Measurements from ENCODE around the gene RMND1. TPM values are rescaled to one million over a fixed set of nuclear protein-coding genes. Genes with fewer than 3 reads are reported as not detected.

Gene RMND1
- total and polyA plus RNA-seq, 2 donors from 2014 or later: 18.3 to 33.7 TPM

- DNase-seq (peak in 1 of 5 donors; percentile 38), FAIRE-seq (no peak)
- Histone ChIP-seq H3K27me3 (ENCODE audit: control insufficient read depth, insufficient read depth, low read length) (no peaks in the 10 kb centered on the region), H3K4me1 (ENCODE audit: control insufficient read depth in 2 of 3, insufficient read depth in 2 of 3, low read depth in 1 of 3, low read length in 3 of 3) (peaks cover 3 to 31% (median 18%) of the 10 kb centered on the region in 3 donors), H3K9me3 (ENCODE audit: control insufficient read depth in 2 of 3, insufficient read depth in 1 of 3, low read length in 3 of 3) (no peaks in the 10 kb centered on the region), H3K36me3 (ENCODE audit: control insufficient read depth in 2 of 3, insufficient read depth in 3 of 3, low read length in 3 of 3) (peaks cover 2 to 7% (median 5%) of the 10 kb centered on the region in 3 donors), H3K4me3 (ENCODE audit: low read length in 3 of 3) (peak overlapping the region in 2 of 3 donors; percentile 17 to 51), H3K27ac (ENCODE audit: low read depth in 2 of 2, low read length in 2 of 2) (peak overlapping the region; percentile 63), H3K9ac (ENCODE audit: low read length in 3 of 3) (no peak overlapping the region)
- TF ChIP-seq CTCF (IDR thresholded peaks at IDR 0.05; ENCODE audit: borderline replicate concordance, extremely low read depth, insufficient read depth): no peak
- intact Hi-C loops (cut with DNase I): no loop called here
Measured at GRCh38 chr6:151436300-151436699, 15.6 kb downstream of the RMND1 start.

- Histone ChIP-seq H3K4me3 (ENCODE audit: low read length in 3 of 3) (no peak overlapping the region), H3K9ac (ENCODE audit: low read length in 3 of 3) (no peak overlapping the region), H3K36me3 (ENCODE audit: control insufficient read depth in 2 of 3, insufficient read depth in 3 of 3, low read length in 3 of 3) (peaks cover 7 to 23% (median 9%) of the 10 kb centered on the region in 3 donors), H3K27ac (ENCODE audit: low read depth in 2 of 2, low read length in 2 of 2) (no peak overlapping the region), H3K9me3 (ENCODE audit: control insufficient read depth in 2 of 3, insufficient read depth in 1 of 3, low read length in 3 of 3) (no peaks in the 10 kb centered on the region), H3K27me3 (ENCODE audit: control insufficient read depth, insufficient read depth, low read length) (no peaks in the 10 kb centered on the region), H3K4me1 (ENCODE audit: control insufficient read depth in 2 of 3, insufficient read depth in 2 of 3, low read depth in 1 of 3, low read length in 3 of 3) (peaks cover 0 to 17% (median 15%) of the 10 kb centered on the region in 3 donors)
- TF ChIP-seq CTCF (IDR thresholded peaks at IDR 0.05; ENCODE audit: borderline replicate concordance, extremely low read depth, insufficient read depth): no peak
- intact Hi-C loops (cut with DNase I): no loop called here
- FAIRE-seq: no peak
- DNase-seq: peak in 1 of 5 donors; percentile 13
Measured at GRCh38 chr6:151434369-151434768, 17.6 kb downstream of the RMND1 start.

- H3K36me3 ChIP-seq (ENCODE audit: control insufficient read depth in 2 of 3, insufficient read depth in 3 of 3, low read length in 3 of 3): peaks cover 7 to 34% (median 9%) of the 10 kb centered on the region in 3 donors
- no peak overlapping the region for H3K27ac ChIP-seq (ENCODE audit: low read depth in 2 of 2, low read length in 2 of 2)
- peaks cover 0 to 15% (median 10%) of the 10 kb centered on the region in 3 donors for H3K4me1 ChIP-seq (ENCODE audit: control insufficient read depth in 2 of 3, insufficient read depth in 2 of 3, low read depth in 1 of 3, low read length in 3 of 3)
- FAIRE-seq: no peak
- H3K9me3 ChIP-seq (ENCODE audit: control insufficient read depth in 2 of 3, insufficient read depth in 1 of 3, low read length in 3 of 3): no peaks in the 10 kb centered on the region
- intact Hi-C loops (cut with DNase I): no loop called here
- H3K27me3 ChIP-seq (ENCODE audit: control insufficient read depth, insufficient read depth, low read length): no peaks in the 10 kb centered on the region
- H3K4me3 ChIP-seq (ENCODE audit: low read length in 3 of 3): no peak overlapping the region
- no peak for DNase-seq
- no peak overlapping the region for H3K9ac ChIP-seq (ENCODE audit: low read length in 3 of 3)
- TF ChIP-seq CTCF (IDR thresholded peaks at IDR 0.05; ENCODE audit: borderline replicate concordance, extremely low read depth, insufficient read depth): no peak
Measured at GRCh38 chr6:151432651-151433050, 19.3 kb downstream of the RMND1 start.

- no peak overlapping the region for H3K4me3 ChIP-seq (ENCODE audit: low read length in 3 of 3)
- no peaks in the 10 kb centered on the region for H3K27me3 ChIP-seq (ENCODE audit: control insufficient read depth, insufficient read depth, low read length)
- intact Hi-C loops (cut with DNase I): no loop called here
- H3K27ac ChIP-seq (ENCODE audit: low read depth in 2 of 2, low read length in 2 of 2): no peak overlapping the region
- H3K9me3 ChIP-seq (ENCODE audit: control insufficient read depth in 2 of 3, insufficient read depth in 1 of 3, low read length in 3 of 3): no peaks in the 10 kb centered on the region
- TF ChIP-seq CTCF (IDR thresholded peaks at IDR 0.05; ENCODE audit: borderline replicate concordance, extremely low read depth, insufficient read depth): no peak
- FAIRE-seq (no peak), DNase-seq (no peak)
- peaks cover 0 to 3% (median 1%) of the 10 kb centered on the region in 3 donors for H3K4me1 ChIP-seq (ENCODE audit: control insufficient read depth in 2 of 3, insufficient read depth in 2 of 3, low read depth in 1 of 3, low read length in 3 of 3)
- H3K36me3 ChIP-seq (ENCODE audit: control insufficient read depth in 2 of 3, insufficient read depth in 3 of 3, low read length in 3 of 3): peaks cover 7 to 39% (median 9%) of the 10 kb centered on the region in 3 donors
- H3K9ac ChIP-seq (ENCODE audit: low read length in 3 of 3): no peak overlapping the region
Measured at GRCh38 chr6:151431337-151431736, 20.6 kb downstream of the RMND1 start.

Data from kidney (tissue), 14 donors.